ENCODE data around the gene ADIPOR2.

The ADIPOR2 gene

DNA sequence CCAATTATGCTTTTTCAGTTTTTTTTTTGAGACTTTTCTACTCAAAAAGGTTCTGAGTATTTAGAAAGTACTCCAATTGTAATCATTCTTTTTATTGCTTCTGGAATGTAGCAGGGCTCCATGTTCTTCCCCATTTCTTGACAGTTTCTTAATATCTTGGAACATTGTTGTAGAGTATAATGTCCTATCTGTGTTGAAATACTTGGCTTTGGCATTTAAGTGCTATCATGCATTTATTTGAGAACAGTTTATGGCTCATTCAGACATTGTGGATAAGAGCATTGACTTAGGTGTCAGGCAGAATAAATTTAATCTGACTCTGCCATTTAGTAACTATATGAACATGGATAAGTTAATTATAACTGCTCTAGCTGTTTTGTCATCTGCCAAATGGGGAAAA, 28.3 kb downstream of the ADIPOR2 start:
- Histone ChIP-seq H3K4me3 (ENCODE audit: severe bottlenecking) (no peak overlapping the region), H3K36me3 (ENCODE audit: low read depth) (no peaks in the 10 kb centered on the region; the same call in 1 of the 2 replicates), H3K27me3 (ENCODE audit: insufficient read depth, poor library complexity, severe bottlenecking) (no peaks in the 10 kb centered on the region), H3K27ac (ENCODE audit: poor library complexity, severe bottlenecking) (no peak overlapping the region), H3K9me3 (ENCODE audit: severe bottlenecking) (no peaks in the 10 kb centered on the region), H3K4me1 (ENCODE audit: insufficient read depth, poor library complexity, severe bottlenecking) (peaks cover 12% of the 10 kb centered on the region)
- DNase-seq (ENCODE audit: low spot score) (no peak), ATAC-seq (ENCODE audit: low read depth) (no peak)
- TF ChIP-seq, protein P1, sequence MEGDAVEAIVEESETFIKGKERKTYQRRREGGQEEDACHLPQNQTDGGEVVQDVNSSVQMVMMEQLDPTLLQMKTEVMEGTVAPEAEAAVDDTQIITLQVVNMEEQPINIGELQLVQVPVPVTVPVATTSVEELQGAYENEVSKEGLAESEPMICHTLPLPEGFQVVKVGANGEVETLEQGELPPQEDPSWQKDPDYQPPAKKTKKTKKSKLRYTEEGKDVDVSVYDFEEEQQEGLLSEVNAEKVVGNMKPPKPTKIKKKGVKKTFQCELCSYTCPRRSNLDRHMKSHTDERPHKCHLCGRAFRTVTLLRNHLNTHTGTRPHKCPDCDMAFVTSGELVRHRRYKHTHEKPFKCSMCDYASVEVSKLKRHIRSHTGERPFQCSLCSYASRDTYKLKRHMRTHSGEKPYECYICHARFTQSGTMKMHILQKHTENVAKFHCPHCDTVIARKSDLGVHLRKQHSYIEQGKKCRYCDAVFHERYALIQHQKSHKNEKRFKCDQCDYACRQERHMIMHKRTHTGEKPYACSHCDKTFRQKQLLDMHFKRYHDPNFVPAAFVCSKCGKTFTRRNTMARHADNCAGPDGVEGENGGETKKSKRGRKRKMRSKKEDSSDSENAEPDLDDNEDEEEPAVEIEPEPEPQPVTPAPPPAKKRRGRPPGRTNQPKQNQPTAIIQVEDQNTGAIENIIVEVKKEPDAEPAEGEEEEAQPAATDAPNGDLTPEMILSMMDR (IDR thresholded peaks at IDR 0.05; ENCODE audit: poor library complexity, severe bottlenecking) = no peak

DNA sequence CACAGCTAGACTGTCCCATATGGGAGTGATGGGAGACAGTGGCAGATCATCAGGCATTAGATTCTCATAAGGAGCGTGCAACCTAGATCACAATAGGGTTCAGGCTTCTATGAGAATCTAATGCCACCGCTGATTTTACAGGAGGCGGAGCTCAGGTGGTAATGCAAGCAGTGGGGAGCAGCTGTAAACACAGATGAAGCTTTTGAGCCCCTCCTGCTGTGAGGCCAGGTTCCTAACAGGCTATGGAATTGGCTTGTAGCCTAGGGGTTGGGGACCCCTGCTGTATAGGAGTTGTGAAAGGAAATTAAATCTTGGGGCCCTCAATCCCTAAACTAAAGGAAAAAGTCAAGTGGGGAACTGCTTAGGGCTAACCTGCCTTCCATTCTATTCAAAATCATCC, 29.6 kb downstream of the ADIPOR2 start:
- H3K36me3 ChIP-seq (ENCODE audit: low read depth) = peaks cover 6% of the 10 kb centered on the region; the same call in 1 of the 2 replicates
- TF ChIP-seq, protein P1 (IDR thresholded peaks at IDR 0.05; ENCODE audit: poor library complexity, severe bottlenecking) = no peak
- H3K9me3 ChIP-seq (ENCODE audit: severe bottlenecking) = no peaks in the 10 kb centered on the region
- no peak for DNase-seq (ENCODE audit: low spot score)
- H3K4me3 ChIP-seq (ENCODE audit: severe bottlenecking) = no peak overlapping the region
- peaks cover 12% of the 10 kb centered on the region for H3K4me1 ChIP-seq (ENCODE audit: insufficient read depth, poor library complexity, severe bottlenecking)
- H3K27me3 ChIP-seq (ENCODE audit: insufficient read depth, poor library complexity, severe bottlenecking) = no peaks in the 10 kb centered on the region
- no peak overlapping the region for H3K27ac ChIP-seq (ENCODE audit: poor library complexity, severe bottlenecking)
- no peak for ATAC-seq (ENCODE audit: low read depth)

DNA sequence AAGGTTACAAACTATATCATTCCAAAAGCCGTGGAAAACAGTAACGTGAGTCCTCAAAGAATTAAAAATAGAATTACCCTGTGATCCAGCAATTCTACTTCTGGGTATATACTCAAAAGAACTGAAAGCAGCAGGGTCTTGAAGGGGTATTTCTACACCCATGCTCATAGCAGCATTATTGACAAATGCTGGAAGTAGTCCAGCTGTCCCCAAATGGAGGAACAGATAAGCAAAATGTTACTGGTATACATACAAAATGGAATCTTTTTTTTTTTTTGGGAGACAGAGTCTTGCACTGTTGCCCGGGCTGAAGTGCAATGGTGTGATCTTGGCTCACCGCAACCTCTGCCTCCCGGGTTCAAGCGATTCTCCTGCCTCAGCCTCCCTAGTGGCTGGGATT, 32.9 kb downstream of the ADIPOR2 start:
- TF ChIP-seq, protein P1 (IDR thresholded peaks at IDR 0.05; ENCODE audit: poor library complexity, severe bottlenecking) = no peak
- no peak overlapping the region for H3K27ac ChIP-seq (ENCODE audit: poor library complexity, severe bottlenecking)
- no peaks in the 10 kb centered on the region for H3K9me3 ChIP-seq (ENCODE audit: severe bottlenecking)
- no peaks in the 10 kb centered on the region for H3K27me3 ChIP-seq (ENCODE audit: insufficient read depth, poor library complexity, severe bottlenecking)
- H3K4me3 ChIP-seq (ENCODE audit: severe bottlenecking) = no peak overlapping the region
- ATAC-seq (ENCODE audit: low read depth) (no peak), DNase-seq (ENCODE audit: low spot score) (no peak)
- H3K36me3 ChIP-seq (ENCODE audit: low read depth) = peaks cover 17% of the 10 kb centered on the region; the same call in 1 of the 2 replicates
- no peaks in the 10 kb centered on the region for H3K4me1 ChIP-seq (ENCODE audit: insufficient read depth, poor library complexity, severe bottlenecking)

DNA sequence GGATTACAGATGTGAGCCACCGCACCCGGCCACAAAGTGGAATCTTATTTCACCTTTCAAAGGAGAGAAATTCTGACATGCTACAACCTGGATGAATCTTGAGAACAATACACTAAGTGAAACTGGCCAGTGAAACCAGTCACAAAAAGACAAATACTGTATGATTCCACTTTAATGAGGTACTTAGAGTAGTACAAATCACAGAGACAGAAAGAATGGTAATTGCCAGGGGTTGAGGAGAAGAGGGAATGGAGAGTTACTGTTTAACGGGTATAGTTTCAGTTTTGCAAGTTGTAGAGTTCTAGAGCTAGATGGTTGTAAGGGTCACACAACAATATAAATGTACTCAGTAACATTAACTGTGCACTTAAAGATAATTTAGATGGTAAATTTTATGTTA, 33.4 kb downstream of the ADIPOR2 start:
- no peaks in the 10 kb centered on the region for H3K4me1 ChIP-seq (ENCODE audit: insufficient read depth, poor library complexity, severe bottlenecking)
- no peaks in the 10 kb centered on the region for H3K9me3 ChIP-seq (ENCODE audit: severe bottlenecking)
- H3K27ac ChIP-seq (ENCODE audit: poor library complexity, severe bottlenecking) = no peak overlapping the region
- no peak for ATAC-seq (ENCODE audit: low read depth)
- no peaks in the 10 kb centered on the region for H3K27me3 ChIP-seq (ENCODE audit: insufficient read depth, poor library complexity, severe bottlenecking)
- DNase-seq (ENCODE audit: low spot score) = no peak
- H3K4me3 ChIP-seq (ENCODE audit: severe bottlenecking) = no peak overlapping the region
- H3K36me3 ChIP-seq (ENCODE audit: low read depth) = peaks cover 20% of the 10 kb centered on the region; the same call in 1 of the 2 replicates
- TF ChIP-seq, protein P1 (IDR thresholded peaks at IDR 0.05; ENCODE audit: poor library complexity, severe bottlenecking) = no peak

DNA sequence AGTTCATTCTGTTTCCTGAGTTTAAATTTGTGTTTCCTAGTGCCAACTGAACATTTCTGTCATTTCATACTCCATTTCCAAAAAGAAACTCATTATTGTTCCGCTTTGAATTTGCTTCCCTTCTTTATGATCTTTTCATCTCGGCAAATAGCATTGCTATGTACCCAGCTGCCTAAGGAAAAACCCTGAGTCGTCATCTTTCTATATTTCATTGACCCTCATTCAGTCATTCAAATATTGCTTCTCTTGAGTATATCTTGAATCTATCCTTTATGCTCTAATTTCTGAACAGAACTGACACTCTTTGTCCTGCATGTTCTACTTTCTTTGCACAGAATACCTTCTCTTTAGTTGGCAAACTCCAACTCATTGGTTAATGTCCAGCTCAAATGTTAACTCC, 35.9 kb downstream of the ADIPOR2 start:
- no peak overlapping the region for H3K27ac ChIP-seq (ENCODE audit: poor library complexity, severe bottlenecking)
- H3K9me3 ChIP-seq (ENCODE audit: severe bottlenecking) = no peaks in the 10 kb centered on the region
- no peak for DNase-seq (ENCODE audit: low spot score)
- no peak for ATAC-seq (ENCODE audit: low read depth)
- TF ChIP-seq, protein P1 (IDR thresholded peaks at IDR 0.05; ENCODE audit: poor library complexity, severe bottlenecking) = no peak
- H3K27me3 ChIP-seq (ENCODE audit: insufficient read depth, poor library complexity, severe bottlenecking) = no peaks in the 10 kb centered on the region
- no peaks in the 10 kb centered on the region for H3K4me1 ChIP-seq (ENCODE audit: insufficient read depth, poor library complexity, severe bottlenecking)
- peaks cover 26% of the 10 kb centered on the region; the same call in 1 of the 2 replicates for H3K36me3 ChIP-seq (ENCODE audit: low read depth)
- H3K4me3 ChIP-seq (ENCODE audit: severe bottlenecking) = no peak overlapping the region

Data from RWPE2 (cell line).